ENCODE data around the gene H6PD.

DNA sequence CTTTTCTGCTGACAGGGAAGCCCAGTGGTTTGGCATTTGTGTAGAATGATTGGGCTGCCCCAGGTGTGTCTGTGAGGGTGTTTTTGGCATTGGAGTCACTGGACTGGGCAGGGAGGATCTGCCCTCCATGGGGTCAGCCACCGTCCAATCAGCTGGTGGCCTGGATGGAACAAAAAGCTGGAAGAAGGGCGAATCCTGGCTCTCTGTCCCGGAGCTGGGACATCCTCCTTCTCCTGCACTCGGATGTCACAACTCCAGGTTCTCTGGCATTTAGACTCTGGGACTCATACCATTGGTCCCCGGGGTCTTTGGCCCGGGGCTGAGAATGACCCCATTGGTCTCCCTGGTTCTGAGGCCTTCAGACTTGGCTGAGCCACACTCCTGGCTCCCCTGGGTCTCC, 69.3 kb downstream of the H6PD start:
- TF ChIP-seq, protein P1, sequence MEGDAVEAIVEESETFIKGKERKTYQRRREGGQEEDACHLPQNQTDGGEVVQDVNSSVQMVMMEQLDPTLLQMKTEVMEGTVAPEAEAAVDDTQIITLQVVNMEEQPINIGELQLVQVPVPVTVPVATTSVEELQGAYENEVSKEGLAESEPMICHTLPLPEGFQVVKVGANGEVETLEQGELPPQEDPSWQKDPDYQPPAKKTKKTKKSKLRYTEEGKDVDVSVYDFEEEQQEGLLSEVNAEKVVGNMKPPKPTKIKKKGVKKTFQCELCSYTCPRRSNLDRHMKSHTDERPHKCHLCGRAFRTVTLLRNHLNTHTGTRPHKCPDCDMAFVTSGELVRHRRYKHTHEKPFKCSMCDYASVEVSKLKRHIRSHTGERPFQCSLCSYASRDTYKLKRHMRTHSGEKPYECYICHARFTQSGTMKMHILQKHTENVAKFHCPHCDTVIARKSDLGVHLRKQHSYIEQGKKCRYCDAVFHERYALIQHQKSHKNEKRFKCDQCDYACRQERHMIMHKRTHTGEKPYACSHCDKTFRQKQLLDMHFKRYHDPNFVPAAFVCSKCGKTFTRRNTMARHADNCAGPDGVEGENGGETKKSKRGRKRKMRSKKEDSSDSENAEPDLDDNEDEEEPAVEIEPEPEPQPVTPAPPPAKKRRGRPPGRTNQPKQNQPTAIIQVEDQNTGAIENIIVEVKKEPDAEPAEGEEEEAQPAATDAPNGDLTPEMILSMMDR (IDR thresholded peaks at IDR 0.05): no peak
- TF ChIP-seq POLR2A (IDR thresholded peaks at IDR 0.05) (no peak), POLR2AphosphoS5 (IDR thresholded peaks at IDR 0.05) (no peak)

All from stomach (tissue), 4 donors.